ENCODE data around the gene RXFP4.
"Not testable (repeated sequence)": the region's sequence is repeated elsewhere in the genome, so short reads cannot be mapped to it uniquely, and the experiment has no call there.

DNA sequence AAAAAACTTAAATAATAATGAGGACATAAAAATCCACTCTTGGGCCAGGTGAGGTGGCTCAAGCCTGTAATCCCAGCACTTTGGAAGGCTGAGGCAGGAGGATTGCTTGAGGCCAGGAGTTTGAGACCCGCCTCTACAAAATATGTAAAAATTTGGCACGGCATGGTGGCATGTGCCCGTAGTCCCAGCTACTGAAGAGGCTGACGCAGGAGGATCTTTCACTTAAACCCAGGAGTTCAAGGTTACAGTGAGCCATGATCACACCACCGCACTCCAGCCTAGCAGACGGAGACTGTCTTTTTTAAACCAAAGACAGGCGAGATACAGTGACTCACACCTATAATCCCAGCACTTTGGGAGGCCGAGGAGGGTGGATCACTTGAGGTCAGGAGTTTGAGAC lies 45.0 kb upstream of the RXFP4 start:
- not testable (repeated sequence) for TF ChIP-seq CTCF, POLR2A (IDR thresholded peaks at IDR 0.05)

Measured in testis (tissue), 2 donors.